Muscle layer of duodenum (tissue), 2 donors: ENCODE measurements around the gene FARS2.

Experiments used
- H3K27ac ChIP-seq: one replicate; pipeline ENCODE4 v1.7.0; 2013; ENCODE audit warnings: mild to moderate bottlenecking, low read length
- H3K27me3 ChIP-seq: one replicate; pipeline ENCODE4 v1.7.0; 2013; ENCODE audit warnings: low read depth, mild to moderate bottlenecking, control low read depth, low read length
- H3K36me3 ChIP-seq, 2 donors: one replicate each; pipeline ENCODE4 v1.7.0; 2013; ENCODE audit warnings: low read length in 2 of 2, control low read depth in 1 of 2, mild to moderate bottlenecking in 1 of 2; ENCODE audit not compliant: insufficient read depth in 2 of 2, control insufficient read depth in 1 of 2
- H3K4me1 ChIP-seq, 2 donors: one replicate each; pipeline ENCODE4 v1.7.0; 2013; ENCODE audit warnings: low read length in 2 of 2, mild to moderate bottlenecking in 2 of 2, control low read depth in 1 of 2, moderate library complexity in 1 of 2; ENCODE audit not compliant: insufficient read depth in 2 of 2, control insufficient read depth in 1 of 2
- H3K4me3 ChIP-seq, 2 donors: one replicate each; pipeline ENCODE4 v1.7.0; 2013; ENCODE audit warnings: low read length in 2 of 2, low read depth in 1 of 2, mild to moderate bottlenecking in 1 of 2
- H3K9me3 ChIP-seq, 2 donors: one replicate each; pipeline ENCODE4 v1.7.0; 2013; ENCODE audit warnings: low read length in 2 of 2, control low read depth in 1 of 2, mild to moderate bottlenecking in 1 of 2; ENCODE audit not compliant: control insufficient read depth in 1 of 2
- donor health status: healthy.

FARS2 gene

GRCh38 chr6:5512422-5512821 lies 251.1 kb downstream of the FARS2 start:
- no peaks in the 10 kb centered on the region for H3K9me3 ChIP-seq
- no peaks in the 10 kb centered on the region for H3K36me3 ChIP-seq
- H3K4me1 ChIP-seq, result no peaks in the 10 kb centered on the region
- no peak overlapping the region for H3K27ac ChIP-seq
- no peaks in the 10 kb centered on the region for H3K27me3 ChIP-seq
- no peak overlapping the region for H3K4me3 ChIP-seq

- Histone ChIP-seq H3K36me3 (no peaks in the 10 kb centered on the region), H3K27me3 (no peaks in the 10 kb centered on the region), H3K9me3 (no peaks in the 10 kb centered on the region), H3K4me1 (no peaks in the 10 kb centered on the region), H3K4me3 (no peak overlapping the region), H3K27ac (no peak overlapping the region)
Observed at GRCh38 chr6:5513408-5513807, 252.1 kb downstream of the FARS2 start.

GRCh38 chr6:5514353-5514752 lies 253.0 kb downstream of the FARS2 start:
- Histone ChIP-seq H3K27ac (no peak overlapping the region), H3K36me3 (no peaks in the 10 kb centered on the region), H3K9me3 (no peaks in the 10 kb centered on the region), H3K27me3 (no peaks in the 10 kb centered on the region), H3K4me1 (no peaks in the 10 kb centered on the region), H3K4me3 (no peak overlapping the region)

- no peak overlapping the region for H3K4me3 ChIP-seq
Observed at GRCh38 chr6:5515200-5515599, 253.9 kb downstream of the FARS2 start.

GRCh38 chr6:5516036-5516435 lies 254.7 kb downstream of the FARS2 start:
- H3K27ac ChIP-seq, result no peak overlapping the region
- H3K9me3 ChIP-seq, result no peaks in the 10 kb centered on the region
- H3K27me3 ChIP-seq, result no peaks in the 10 kb centered on the region
- no peak overlapping the region for H3K4me3 ChIP-seq
- no peaks in the 10 kb centered on the region for H3K36me3 ChIP-seq
- no peaks in the 10 kb centered on the region for H3K4me1 ChIP-seq

More at GRCh38 chr6:5515200-5515599, 253.9 kb downstream of the FARS2 start:
- Histone ChIP-seq H3K4me1 (no peaks in the 10 kb centered on the region), H3K27me3 (no peaks in the 10 kb centered on the region), H3K36me3 (no peaks in the 10 kb centered on the region), H3K27ac (no peak overlapping the region), H3K9me3 (no peaks in the 10 kb centered on the region)

- Histone ChIP-seq H3K27ac (no peak overlapping the region), H3K36me3 (no peaks in the 10 kb centered on the region), H3K4me3 (no peak overlapping the region), H3K27me3 (no peaks in the 10 kb centered on the region), H3K4me1 (no peaks in the 10 kb centered on the region), H3K9me3 (no peaks in the 10 kb centered on the region)
Observed at GRCh38 chr6:5517796-5518195, 256.5 kb downstream of the FARS2 start.

GRCh38 chr6:5518936-5519491 lies 257.7 kb downstream of the FARS2 start:
- Histone ChIP-seq H3K27me3 (no peaks in the 10 kb centered on the region), H3K36me3 (no peaks in the 10 kb centered on the region), H3K4me1 (no peaks in the 10 kb centered on the region), H3K9me3 (no peaks in the 10 kb centered on the region), H3K27ac (no peak overlapping the region), H3K4me3 (no peak overlapping the region)

GRCh38 chr6:5520796-5521195 lies 259.5 kb downstream of the FARS2 start:
- Histone ChIP-seq H3K27ac (no peak overlapping the region), H3K4me3 (no peak overlapping the region), H3K9me3 (no peaks in the 10 kb centered on the region), H3K4me1 (no peaks in the 10 kb centered on the region), H3K36me3 (no peaks in the 10 kb centered on the region), H3K27me3 (no peaks in the 10 kb centered on the region)

- H3K27me3 ChIP-seq, result no peaks in the 10 kb centered on the region
- no peaks in the 10 kb centered on the region for H3K36me3 ChIP-seq
- H3K4me1 ChIP-seq, result no peaks in the 10 kb centered on the region
- no peak overlapping the region for H3K4me3 ChIP-seq
- no peaks in the 10 kb centered on the region for H3K9me3 ChIP-seq
- H3K27ac ChIP-seq, result no peak overlapping the region
Observed at GRCh38 chr6:5521322-5521721, 260.0 kb downstream of the FARS2 start.

GRCh38 chr6:5522147-5522546 lies 260.8 kb downstream of the FARS2 start:
- no peak overlapping the region for H3K27ac ChIP-seq
- H3K4me1 ChIP-seq, result no peaks in the 10 kb centered on the region
- no peak overlapping the region for H3K4me3 ChIP-seq
- no peaks in the 10 kb centered on the region for H3K27me3 ChIP-seq
- H3K36me3 ChIP-seq, result no peaks in the 10 kb centered on the region
- no peaks in the 10 kb centered on the region for H3K9me3 ChIP-seq

- H3K4me1 ChIP-seq, result no peaks in the 10 kb centered on the region
- H3K9me3 ChIP-seq, result no peaks in the 10 kb centered on the region
- no peak overlapping the region for H3K27ac ChIP-seq
- no peak overlapping the region for H3K4me3 ChIP-seq
- H3K27me3 ChIP-seq, result no peaks in the 10 kb centered on the region
- no peaks in the 10 kb centered on the region for H3K36me3 ChIP-seq
Observed at GRCh38 chr6:5524110-5524509, 262.8 kb downstream of the FARS2 start.

GRCh38 chr6:5525209-5525608 lies 263.9 kb downstream of the FARS2 start:
- Histone ChIP-seq H3K4me1 (no peaks in the 10 kb centered on the region), H3K27ac (no peak overlapping the region), H3K9me3 (no peaks in the 10 kb centered on the region), H3K36me3 (no peaks in the 10 kb centered on the region), H3K27me3 (no peaks in the 10 kb centered on the region), H3K4me3 (no peak overlapping the region)
